Measurements from ENCODE around the gene KCNN4. TPM values are rescaled to one million over a fixed set of nuclear protein-coding genes. Genes with fewer than 3 reads are reported as not detected.
A peak's percentile ranks its signal among the peaks of the same experiment; 100 is the strongest.

Gene KCNN4
- total RNA-seq, 1 donor from 2014 or later = 0.38 TPM

- H3K27me3 ChIP-seq (ENCODE audit: low read depth) = no peaks in the 10 kb centered on the region
- no peaks in the 10 kb centered on the region for H3K9me3 ChIP-seq (replicated peaks)
- intact Hi-C loops (cut with micrococcal nuclease) = no loop called here
- no peak for TF ChIP-seq CTCF (IDR thresholded peaks at IDR 0.05; ENCODE audit: borderline replicate concordance)
- peaks cover 7% of the 10 kb centered on the region for H3K4me1 ChIP-seq
- DNase-seq = no peak
- no peak overlapping the region for H3K4me3 ChIP-seq
- H3K27ac ChIP-seq (replicated peaks) = no peak overlapping the region
- H3K36me3 ChIP-seq = peaks cover 82% of the 10 kb centered on the region
Measured at GRCh38 chr19:43731846-43732245, 48.9 kb downstream of the KCNN4 start.

- DNase-seq = no peak
- no peak overlapping the region for H3K27ac ChIP-seq (replicated peaks)
- TF ChIP-seq CTCF (IDR thresholded peaks at IDR 0.05; ENCODE audit: borderline replicate concordance) = no peak
- intact Hi-C loops (cut with micrococcal nuclease) = no loop called here
- H3K27me3 ChIP-seq (ENCODE audit: low read depth) = no peaks in the 10 kb centered on the region
- no peaks in the 10 kb centered on the region for H3K9me3 ChIP-seq (replicated peaks)
- no peak overlapping the region for H3K4me3 ChIP-seq
- H3K4me1 ChIP-seq = peaks cover 12% of the 10 kb centered on the region
- H3K36me3 ChIP-seq = peaks cover 77% of the 10 kb centered on the region
Measured at GRCh38 chr19:43731346-43731745, 49.4 kb downstream of the KCNN4 start.

- Histone ChIP-seq H3K36me3 (peaks cover 64% of the 10 kb centered on the region), H3K4me3 (no peak overlapping the region), H3K27ac (replicated peaks) (no peak overlapping the region), H3K4me1 (peaks cover 24% of the 10 kb centered on the region), H3K9me3 (replicated peaks) (no peaks in the 10 kb centered on the region), H3K27me3 (ENCODE audit: low read depth) (no peaks in the 10 kb centered on the region)
- intact Hi-C loops (cut with micrococcal nuclease) = no loop called here
- DNase-seq = no peak
- TF ChIP-seq CTCF (IDR thresholded peaks at IDR 0.05; ENCODE audit: borderline replicate concordance) = no peak
Measured at GRCh38 chr19:43729919-43730318, 50.9 kb downstream of the KCNN4 start.

GRCh38 chr19:43727593-43727853 is 53.2 kb downstream of the KCNN4 start:
- TF ChIP-seq CTCF (IDR thresholded peaks at IDR 0.05; ENCODE audit: borderline replicate concordance) = no peak
- no peak for DNase-seq
- H3K9me3 ChIP-seq (replicated peaks) = no peaks in the 10 kb centered on the region
- peak overlapping the region; percentile 63 for H3K27ac ChIP-seq (replicated peaks)
- H3K4me1 ChIP-seq = peaks cover 25% of the 10 kb centered on the region
- H3K4me3 ChIP-seq = no peak overlapping the region
- peaks cover 40% of the 10 kb centered on the region for H3K36me3 ChIP-seq
- no peaks in the 10 kb centered on the region for H3K27me3 ChIP-seq (ENCODE audit: low read depth)
- intact Hi-C loops (cut with micrococcal nuclease) = no loop called here

- Histone ChIP-seq H3K36me3 (peaks cover 34% of the 10 kb centered on the region), H3K4me1 (peaks cover 25% of the 10 kb centered on the region), H3K27me3 (ENCODE audit: low read depth) (no peaks in the 10 kb centered on the region), H3K9me3 (replicated peaks) (no peaks in the 10 kb centered on the region), H3K4me3 (no peak overlapping the region), H3K27ac (replicated peaks) (peak overlapping the region; percentile 63)
- peak; percentile 63 for DNase-seq
- intact Hi-C loops (cut with micrococcal nuclease) = no loop called here
- no peak for TF ChIP-seq CTCF (IDR thresholded peaks at IDR 0.05; ENCODE audit: borderline replicate concordance)
Measured at GRCh38 chr19:43726736-43727592, 53.8 kb downstream of the KCNN4 start.

Measured in left ventricle myocardium inferior (tissue), 1 donor.